Upper lobe of right lung (tissue), 1 donor: ENCODE data around the gene CFAP90. TPM values are rescaled to one million over a fixed set of nuclear protein-coding genes. Genes with fewer than 3 reads are reported as not detected.

Experiments used
- ATAC-seq: fragments of 200-7000 bp; cut with Tn5 transposase; one replicate; pipeline ENCODE4 v1.9.1; 2020; ENCODE audit warnings: mild to moderate bottlenecking, moderate library complexity
- DNase-seq: peaks from one replicate; pipeline ENCODE4 v3.0.0-alpha.2; 2020
- H3K27ac ChIP-seq: fragments of 200-600 bp; one replicate; pipeline ENCODE4 v1.8.0; 2022
- H3K27me3 ChIP-seq: fragments of 200-600 bp; one replicate; pipeline ENCODE4 v1.8.0; 2022; ENCODE audit warnings: mild to moderate bottlenecking
- H3K36me3 ChIP-seq: fragments of 200-600 bp; one replicate; pipeline ENCODE4 v1.8.0; 2022
- H3K4me1 ChIP-seq: fragments of 200-600 bp; one replicate; pipeline ENCODE4 v1.8.0; 2022
- H3K4me3 ChIP-seq: fragments of 200-600 bp; one replicate; pipeline ENCODE4 v1.8.0; 2022; ENCODE audit warnings: mild to moderate bottlenecking
- H3K9me3 ChIP-seq: fragments of 200-600 bp; one replicate; pipeline ENCODE4 v1.8.0; 2022
- intact Hi-C: fragments of 100-400 bp; cut with DNase I; formaldehyde crosslinking; loops from one replicate; pipeline ENCODE4 v1.11.0; 2022
- total RNA-seq: library from RNA; stranded (reverse); fragmentation: NEBNext Ultra II Directional; extraction: Animal tissue kit (Norgen Biotek cat#: 25700); gene quantifications from one replicate; pipeline ENCODE4 v1.2.1, GENCODE V29; 2021
- TF ChIP-seq, protein P1 (sequence below): fragments of 200-600 bp; IDR thresholded peaks from one replicate; pipeline ENCODE4 v1.8.0; 2022; ENCODE audit warnings: antibody characterized with exemption
- donor health status: DM: no; HTN: yes; CAD: no; lungs with severe emphysema.

The CFAP90 gene
- total RNA-seq, 1 donor from 2014 or later = 0.93 TPM

DNA sequence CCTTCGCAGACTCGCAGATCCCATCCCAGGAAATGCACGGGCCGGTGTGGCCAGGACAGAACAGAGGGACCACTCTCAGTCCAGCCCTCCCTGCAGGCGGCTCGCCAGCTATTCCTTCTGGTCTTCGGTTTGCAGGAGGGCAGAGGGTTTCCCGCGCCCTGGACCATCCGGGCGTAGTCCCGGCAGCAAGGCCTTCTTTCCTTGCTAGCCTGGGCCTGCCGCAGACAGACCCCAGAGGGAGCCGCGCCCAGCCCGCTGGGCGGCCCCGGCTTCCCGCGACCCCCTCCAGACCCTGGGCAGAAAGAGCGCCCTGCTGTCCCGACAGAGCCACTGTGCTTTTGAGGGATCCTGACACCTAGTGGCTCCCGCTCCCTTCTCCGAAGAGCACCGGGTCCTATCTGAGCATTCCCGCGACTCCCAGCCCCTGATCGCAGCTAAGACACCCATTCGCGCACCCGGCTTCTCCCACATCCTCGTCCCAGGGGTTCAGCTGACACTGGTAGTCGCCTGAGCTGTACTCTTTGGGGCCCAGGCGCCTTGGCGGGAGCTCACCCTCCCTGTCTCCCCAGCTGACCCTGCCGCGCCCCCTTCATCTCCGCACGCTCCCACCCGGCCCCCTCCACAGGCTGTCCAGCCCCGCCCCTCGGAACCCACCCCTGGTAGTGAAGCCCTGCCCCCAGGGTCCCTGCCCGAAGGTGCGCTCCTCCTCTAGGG, 1.1 kb downstream of the CFAP90 start:
- H3K4me1 ChIP-seq = peaks cover 7% of the 10 kb centered on the region
- H3K27me3 ChIP-seq = peaks cover 23% of the 10 kb centered on the region
- TF ChIP-seq, protein P1, sequence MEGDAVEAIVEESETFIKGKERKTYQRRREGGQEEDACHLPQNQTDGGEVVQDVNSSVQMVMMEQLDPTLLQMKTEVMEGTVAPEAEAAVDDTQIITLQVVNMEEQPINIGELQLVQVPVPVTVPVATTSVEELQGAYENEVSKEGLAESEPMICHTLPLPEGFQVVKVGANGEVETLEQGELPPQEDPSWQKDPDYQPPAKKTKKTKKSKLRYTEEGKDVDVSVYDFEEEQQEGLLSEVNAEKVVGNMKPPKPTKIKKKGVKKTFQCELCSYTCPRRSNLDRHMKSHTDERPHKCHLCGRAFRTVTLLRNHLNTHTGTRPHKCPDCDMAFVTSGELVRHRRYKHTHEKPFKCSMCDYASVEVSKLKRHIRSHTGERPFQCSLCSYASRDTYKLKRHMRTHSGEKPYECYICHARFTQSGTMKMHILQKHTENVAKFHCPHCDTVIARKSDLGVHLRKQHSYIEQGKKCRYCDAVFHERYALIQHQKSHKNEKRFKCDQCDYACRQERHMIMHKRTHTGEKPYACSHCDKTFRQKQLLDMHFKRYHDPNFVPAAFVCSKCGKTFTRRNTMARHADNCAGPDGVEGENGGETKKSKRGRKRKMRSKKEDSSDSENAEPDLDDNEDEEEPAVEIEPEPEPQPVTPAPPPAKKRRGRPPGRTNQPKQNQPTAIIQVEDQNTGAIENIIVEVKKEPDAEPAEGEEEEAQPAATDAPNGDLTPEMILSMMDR = no peak
- DNase-seq (peak; percentile 60), ATAC-seq (peak; percentile 21)
- H3K36me3 ChIP-seq = no peaks in the 10 kb centered on the region
- intact Hi-C loops = no loop called here
- no peak overlapping the region for H3K27ac ChIP-seq
- no peaks in the 10 kb centered on the region for H3K9me3 ChIP-seq
- H3K4me3 ChIP-seq = peak overlapping the region; percentile 58

DNA sequence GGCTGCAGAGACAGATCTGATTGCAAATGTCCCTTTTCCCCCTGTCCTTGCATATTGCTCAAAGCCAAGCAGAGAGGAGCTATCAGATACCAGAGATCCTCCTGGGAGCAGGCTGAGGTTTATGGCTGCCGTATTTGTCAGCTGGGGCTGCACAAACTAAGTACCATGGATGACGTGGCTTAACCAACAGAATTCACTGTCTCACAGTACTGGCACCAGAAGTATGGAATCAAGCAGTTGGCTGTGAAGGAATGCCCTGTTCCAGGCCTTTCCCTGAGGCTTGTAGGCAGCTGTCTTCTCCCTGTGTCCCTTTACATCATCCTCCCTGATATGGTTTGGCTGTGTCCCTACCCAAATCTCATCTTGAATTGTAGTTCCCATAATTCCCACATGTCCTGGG, 2.6 kb downstream of the CFAP90 start:
- H3K9me3 ChIP-seq = no peaks in the 10 kb centered on the region
- TF ChIP-seq, protein P1 = no peak

DNA sequence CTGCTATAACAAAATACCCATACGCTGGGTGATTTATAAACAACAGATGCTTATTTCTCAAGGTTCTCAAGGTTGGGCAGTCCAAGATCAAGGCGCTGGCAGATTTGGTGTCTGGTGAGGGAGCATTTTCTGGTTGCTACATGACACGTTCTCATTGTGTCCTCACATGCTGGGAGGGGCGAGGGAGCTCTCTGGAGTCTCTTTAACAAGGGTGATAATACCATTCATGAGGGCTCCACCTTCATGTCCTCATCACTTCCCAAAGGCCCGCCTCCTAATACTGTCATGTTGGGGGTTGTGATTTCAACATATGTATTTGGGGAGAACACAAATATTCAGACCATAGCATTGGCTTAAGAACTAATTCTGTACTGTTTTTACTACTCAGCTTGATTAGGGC, 4.6 kb downstream of the CFAP90 start:
- Histone ChIP-seq H3K4me3 (no peak overlapping the region), H3K36me3 (no peaks in the 10 kb centered on the region), H3K4me1 (peaks cover 7% of the 10 kb centered on the region), H3K9me3 (no peaks in the 10 kb centered on the region), H3K27me3 (peaks cover 23% of the 10 kb centered on the region), H3K27ac (no peak overlapping the region)
- no peak for DNase-seq
- intact Hi-C loops = no loop called here
- ATAC-seq = no peak
- TF ChIP-seq, protein P1 = no peak

More for the DNA sequence above, 2.6 kb downstream of the CFAP90 start:
- no peak for ATAC-seq
- H3K27me3 ChIP-seq = peaks cover 23% of the 10 kb centered on the region
- H3K36me3 ChIP-seq = no peaks in the 10 kb centered on the region
- peaks cover 7% of the 10 kb centered on the region for H3K4me1 ChIP-seq
- no peak overlapping the region for H3K27ac ChIP-seq
- intact Hi-C loops = no loop called here
- H3K4me3 ChIP-seq = no peak overlapping the region
- DNase-seq = no peak

DNA sequence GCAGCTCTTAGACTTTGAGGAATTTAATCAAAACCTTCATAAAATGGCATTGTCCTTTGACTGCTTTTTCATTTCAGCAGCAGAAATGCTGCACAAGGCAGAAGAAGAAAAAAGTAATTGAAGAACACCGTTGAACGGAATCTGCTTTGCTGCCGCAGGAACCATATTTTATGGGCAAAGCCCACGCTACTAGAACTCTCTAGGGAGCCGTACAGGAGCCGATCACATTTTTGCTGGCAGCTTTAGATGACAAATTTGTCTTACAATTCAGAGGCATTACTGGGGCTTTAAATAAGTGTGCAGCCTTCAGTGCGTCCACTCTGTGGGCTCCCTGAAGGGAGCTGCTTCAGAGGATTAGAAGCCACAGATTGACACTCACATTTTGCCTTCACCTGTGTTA, 5.4 kb downstream of the CFAP90 start:
- H3K36me3 ChIP-seq = no peaks in the 10 kb centered on the region
- H3K9me3 ChIP-seq = no peaks in the 10 kb centered on the region
- TF ChIP-seq, protein P1 = no peak
- H3K4me1 ChIP-seq = peaks cover 7% of the 10 kb centered on the region
- no peak overlapping the region for H3K27ac ChIP-seq
- DNase-seq (no peak), ATAC-seq (no peak)
- H3K27me3 ChIP-seq = peaks cover 23% of the 10 kb centered on the region
- intact Hi-C loops = no loop called here
- no peak overlapping the region for H3K4me3 ChIP-seq

DNA sequence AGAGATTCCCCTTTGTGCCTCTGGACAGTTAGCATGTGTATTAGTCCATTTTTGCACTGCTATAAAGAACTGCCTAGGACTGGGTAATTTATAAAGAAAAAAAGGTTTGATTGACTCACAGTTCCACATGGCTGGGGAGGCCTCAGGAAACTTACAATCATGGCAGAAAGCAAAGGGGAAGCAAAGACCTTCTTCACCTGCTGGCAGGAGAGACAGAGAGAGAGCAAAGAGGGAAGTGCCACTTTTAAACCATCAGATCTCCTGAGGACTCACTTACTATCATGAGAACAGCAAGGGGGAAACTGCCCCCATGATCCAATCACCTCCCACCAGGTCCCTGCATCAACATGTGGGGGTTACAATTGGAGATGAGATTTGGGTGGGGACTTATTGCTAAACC, 6.0 kb downstream of the CFAP90 start:
- intact Hi-C loops = no loop called here
- DNase-seq (no peak), ATAC-seq (no peak)
- H3K27me3 ChIP-seq = peaks cover 22% of the 10 kb centered on the region
- H3K4me3 ChIP-seq = no peak overlapping the region
- H3K4me1 ChIP-seq = peaks cover 5% of the 10 kb centered on the region
- H3K36me3 ChIP-seq = no peaks in the 10 kb centered on the region
- H3K27ac ChIP-seq = no peak overlapping the region
- TF ChIP-seq, protein P1 = no peak
- H3K9me3 ChIP-seq = no peaks in the 10 kb centered on the region
